ENCODE data around the gene RTL3. TPM values are rescaled to one million over a fixed set of nuclear protein-coding genes. Genes with fewer than 3 reads are reported as not detected.

The RTL3 gene
- total RNA-seq, 1 donor from 2014 or later = not detected

GRCh38 chrX:78614264-78614663 is 44.9 kb downstream of the RTL3 start:
- DNase-seq (ENCODE audit: low read depth) = no peak
- no peaks in the 10 kb centered on the region for H3K36me3 ChIP-seq (ENCODE audit: control insufficient read depth, insufficient read depth, low read length)
- H3K27me3 ChIP-seq (ENCODE audit: control insufficient read depth, insufficient read depth, low read length) = no peaks in the 10 kb centered on the region
- no peak overlapping the region for H3K4me3 ChIP-seq (ENCODE audit: low read depth, low read length)
- TF ChIP-seq CTCF (IDR thresholded peaks at IDR 0.05; ENCODE audit: insufficient read depth, low read length, poor library complexity, severe bottlenecking) = no peak

Other genes with a start within 250 kb of the RTL3 start
- 0.21 TPM in 1 of 2 replicates, not detected in the other for gene LPAR4, start 88.4 kb upstream of the RTL3 start, total RNA-seq